Umbilical cord (tissue), 2 donors: Measurements from ENCODE around the gene GNB2. TPM values are rescaled to one million over a fixed set of nuclear protein-coding genes. Genes with fewer than 3 reads are reported as not detected.

Source experiments
- DNase-seq: peaks from one replicate; pipeline ENCODE4 v3.0.0-alpha.2; 2015; ENCODE audit warnings: low spot score
- total RNA-seq: library from RNA; depleted of rRNA; stranded (reverse); fragments of >200 nt; gene quantifications from one replicate; pipeline ENCODE4 v1.2.3, GENCODE V29; 2014; ENCODE audit warnings: low replicate concordance; ENCODE audit not compliant: insufficient read depth

GNB2 gene
- total RNA-seq, 1 donor from 2014 or later: 60.9 TPM

- DNase-seq: no peak
Measured at GRCh38 chr7:100680576-100681271, 7.2 kb downstream of the GNB2 start.

- DNase-seq: no peak
Measured at GRCh38 chr7:100681491-100682227, 8.1 kb downstream of the GNB2 start.

- DNase-seq: no peak
Measured at GRCh38 chr7:100682228-100682741, 8.7 kb downstream of the GNB2 start.

- DNase-seq: no peak
Measured at GRCh38 chr7:100682991-100683658, 9.6 kb downstream of the GNB2 start.

- DNase-seq: no peak
Measured at GRCh38 chr7:100683659-100684533, 10.4 kb downstream of the GNB2 start.

- no peak for DNase-seq
Measured at GRCh38 chr7:100684534-100685042, 11.0 kb downstream of the GNB2 start.

GRCh38 chr7:100685049-100685605, 11.6 kb downstream of the GNB2 start:
- DNase-seq: no peak

- no peak for DNase-seq
Measured at GRCh38 chr7:100685631-100686145, 12.1 kb downstream of the GNB2 start.

GRCh38 chr7:100686201-100686821, 12.8 kb downstream of the GNB2 start:
- DNase-seq: no peak

- DNase-seq: no peak
Measured at GRCh38 chr7:100686822-100687211, 13.3 kb downstream of the GNB2 start.

GRCh38 chr7:100687261-100687660, 13.7 kb downstream of the GNB2 start:
- DNase-seq: no peak

GRCh38 chr7:100687751-100688300, 14.3 kb downstream of the GNB2 start:
- DNase-seq: no peak

- no peak for DNase-seq
Measured at GRCh38 chr7:100688326-100688860, 14.9 kb downstream of the GNB2 start.

GRCh38 chr7:100689230-100690135, 15.9 kb downstream of the GNB2 start:
- DNase-seq: no peak

GRCh38 chr7:100691676-100692577, 18.4 kb downstream of the GNB2 start:
- peak; percentile 79 for DNase-seq

GRCh38 chr7:100692578-100692961, 19.0 kb downstream of the GNB2 start:
- no peak for DNase-seq

- no peak for DNase-seq
Measured at GRCh38 chr7:100693312-100694097, 20.0 kb downstream of the GNB2 start.
